ENCODE measurements around the gene PACSIN2. TPM values are rescaled to one million over a fixed set of nuclear protein-coding genes. Genes with fewer than 3 reads are reported as not detected.
"Not testable (repeated sequence)": the region's sequence is repeated elsewhere in the genome, so short reads cannot be mapped to it uniquely, and the experiment has no call there.

Gene PACSIN2
- total and polyA plus RNA-seq, 8 donors, result 45.1 to 109 (median 95.4) TPM

DNA sequence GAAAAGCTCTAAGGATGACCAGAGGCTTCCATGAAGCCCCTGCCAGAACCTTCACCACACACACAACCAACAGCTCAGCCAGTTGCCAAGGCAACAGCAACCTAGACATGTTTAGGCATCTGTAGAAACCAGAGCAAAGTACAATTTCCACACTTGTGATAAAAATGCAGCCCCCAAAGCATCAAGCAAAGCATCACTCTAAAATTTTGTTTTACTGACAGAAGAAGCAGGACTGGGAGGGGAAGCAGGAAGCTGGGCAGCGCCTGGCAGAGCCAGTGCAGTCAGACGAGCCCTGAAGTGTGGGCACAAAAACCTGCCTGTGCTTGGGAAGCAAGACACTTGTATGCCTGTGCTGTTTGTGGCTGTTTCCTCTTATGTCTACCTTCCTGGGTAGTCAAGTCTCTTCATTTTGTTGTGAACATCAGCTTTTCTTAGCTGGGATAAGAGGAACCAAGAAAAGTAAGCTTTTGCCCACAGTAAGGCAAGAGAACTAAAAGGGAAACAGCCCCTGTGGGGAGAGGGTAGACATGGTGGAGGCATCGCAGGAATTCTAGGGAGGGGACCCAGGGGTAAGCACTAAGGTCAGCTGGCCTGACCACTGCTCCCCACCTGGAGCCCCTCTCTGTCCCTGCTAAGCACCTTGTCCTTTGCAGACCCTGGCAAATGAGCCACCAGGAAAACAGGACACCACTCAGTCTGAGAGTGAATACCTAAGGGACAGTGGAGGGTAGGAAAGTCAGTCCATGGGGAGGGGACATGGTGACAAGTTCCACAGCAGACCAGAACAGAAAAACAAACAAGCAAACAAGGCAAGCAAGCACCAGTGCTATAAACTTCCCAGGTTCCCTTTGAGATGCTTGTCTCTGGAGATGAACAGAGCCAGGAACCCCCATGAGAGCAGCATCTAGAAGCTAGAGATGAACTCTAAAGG is 13.4 kb downstream of the PACSIN2 start:
- FAIRE-seq, result no peak
- Histone ChIP-seq H3K27me3 (no peaks in the 10 kb centered on the region), H3K4me3 (no peak overlapping the region), H3K36me3 (no peaks in the 10 kb centered on the region), H3K27ac (peak overlapping the region in 3 of 4 donors; percentile 25 to 56 (median 46)), H3K9me3 (no peaks in the 10 kb centered on the region), H3K4me1 (peaks cover 61 to 75% (median 65%) of the 10 kb centered on the region in 3 donors)
- ATAC-seq, result peak in 3 of 4 donors; percentile 45 to 58 (median 48)
- TF ChIP-seq, protein P1, sequence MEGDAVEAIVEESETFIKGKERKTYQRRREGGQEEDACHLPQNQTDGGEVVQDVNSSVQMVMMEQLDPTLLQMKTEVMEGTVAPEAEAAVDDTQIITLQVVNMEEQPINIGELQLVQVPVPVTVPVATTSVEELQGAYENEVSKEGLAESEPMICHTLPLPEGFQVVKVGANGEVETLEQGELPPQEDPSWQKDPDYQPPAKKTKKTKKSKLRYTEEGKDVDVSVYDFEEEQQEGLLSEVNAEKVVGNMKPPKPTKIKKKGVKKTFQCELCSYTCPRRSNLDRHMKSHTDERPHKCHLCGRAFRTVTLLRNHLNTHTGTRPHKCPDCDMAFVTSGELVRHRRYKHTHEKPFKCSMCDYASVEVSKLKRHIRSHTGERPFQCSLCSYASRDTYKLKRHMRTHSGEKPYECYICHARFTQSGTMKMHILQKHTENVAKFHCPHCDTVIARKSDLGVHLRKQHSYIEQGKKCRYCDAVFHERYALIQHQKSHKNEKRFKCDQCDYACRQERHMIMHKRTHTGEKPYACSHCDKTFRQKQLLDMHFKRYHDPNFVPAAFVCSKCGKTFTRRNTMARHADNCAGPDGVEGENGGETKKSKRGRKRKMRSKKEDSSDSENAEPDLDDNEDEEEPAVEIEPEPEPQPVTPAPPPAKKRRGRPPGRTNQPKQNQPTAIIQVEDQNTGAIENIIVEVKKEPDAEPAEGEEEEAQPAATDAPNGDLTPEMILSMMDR (IDR thresholded peaks at IDR 0.05), result no peak
- 28 to 46% methylated on average over 3 of the region's 3 CpGs for WGBS, 2 donors
- DNase-seq, result no peak
- intact Hi-C loops (cut with DNase I), result no loop called here

DNA sequence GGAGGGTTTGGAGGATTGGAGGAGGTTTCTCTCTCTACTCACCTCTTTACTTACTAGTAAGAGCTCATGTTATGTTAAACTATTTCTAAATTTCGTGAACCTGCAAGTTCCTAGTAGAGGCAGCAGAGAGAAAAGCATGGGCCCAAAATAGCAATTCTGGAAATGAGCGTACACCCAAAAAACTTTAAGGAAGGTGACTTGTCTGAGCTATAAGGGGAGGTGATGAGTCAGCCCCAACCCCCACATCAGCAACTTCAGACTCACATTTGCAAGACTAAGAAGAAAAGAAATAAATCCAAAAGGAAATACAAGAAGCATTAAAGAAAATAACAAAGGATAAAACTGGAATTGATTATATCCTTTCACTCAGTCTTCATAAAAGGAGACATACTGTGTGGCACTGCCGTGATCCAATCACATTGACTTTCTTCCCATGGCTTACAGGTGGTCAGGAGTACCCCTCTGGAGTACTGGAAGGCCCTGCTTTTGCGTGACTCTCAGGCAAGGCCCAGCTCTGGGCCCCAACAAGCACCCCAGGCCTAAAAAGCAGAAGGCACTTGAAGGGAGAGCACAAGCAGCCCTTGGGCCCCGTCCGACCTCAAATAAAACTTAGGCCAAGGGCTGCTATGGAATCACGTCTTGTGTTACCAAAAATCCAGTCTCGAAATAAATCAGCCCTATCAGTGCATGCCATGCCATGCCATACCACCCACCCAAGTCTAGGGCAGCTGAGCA is 14.3 kb downstream of the PACSIN2 start:
- no peaks in the 10 kb centered on the region for H3K27me3 ChIP-seq
- H3K36me3 ChIP-seq, result no peaks in the 10 kb centered on the region
- peak overlapping the region in 2 of 4 donors; percentile 46 to 56 for H3K27ac ChIP-seq
- FAIRE-seq (no peak), DNase-seq (no peak), ATAC-seq (no peak)
- H3K4me1 ChIP-seq, result peaks cover 66 to 76% (median 71%) of the 10 kb centered on the region in 3 donors
- TF ChIP-seq, protein P1 (IDR thresholded peaks at IDR 0.05), result no peak
- intact Hi-C loops (cut with DNase I), result no loop called here
- 77 to 91% methylated on average over 8 of the region's 8 CpGs for WGBS, 2 donors
- no peak overlapping the region for H3K4me3 ChIP-seq
- no peaks in the 10 kb centered on the region for H3K9me3 ChIP-seq

DNA sequence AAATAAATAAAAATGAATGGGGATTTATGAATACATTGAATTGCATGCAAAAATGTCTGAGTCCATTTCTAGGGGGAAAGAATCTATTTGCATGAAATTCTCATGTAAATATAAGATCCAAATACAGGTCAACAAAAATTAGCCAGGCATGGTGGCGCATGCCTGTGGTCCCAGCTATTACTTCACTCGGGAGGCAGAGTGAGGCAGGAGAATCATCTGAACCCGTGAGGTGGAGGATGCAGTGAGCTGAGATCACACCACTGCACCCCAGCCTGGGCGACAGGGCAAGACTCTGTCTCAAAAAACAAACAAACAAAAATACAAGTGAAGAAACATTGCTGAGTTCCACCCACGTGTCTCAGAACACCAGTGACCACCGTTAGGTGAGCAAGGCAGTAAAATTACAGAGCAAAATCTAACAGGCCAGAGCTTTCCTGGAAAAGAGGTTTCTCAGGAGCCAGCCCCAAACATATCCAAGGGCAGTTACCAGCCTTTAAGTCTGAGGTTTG is 17.3 kb downstream of the PACSIN2 start:
- DNase-seq (no peak), FAIRE-seq (no peak), ATAC-seq (no peak)
- Histone ChIP-seq H3K4me3 (no peak overlapping the region), H3K27ac (peak overlapping the region in 3 of 4 donors; percentile 82 to 94 (median 90)), H3K27me3 (no peaks in the 10 kb centered on the region), H3K9me3 (no peaks in the 10 kb centered on the region), H3K36me3 (no peaks in the 10 kb centered on the region), H3K4me1 (peaks cover 66 to 78% (median 77%) of the 10 kb centered on the region in 3 donors)
- TF ChIP-seq, protein P1 (IDR thresholded peaks at IDR 0.05), result no peak
- intact Hi-C loops (cut with DNase I), result no loop called here
- WGBS, 2 donors, result 57 to 63% methylated on average over 6 of the region's 6 CpGs

DNA sequence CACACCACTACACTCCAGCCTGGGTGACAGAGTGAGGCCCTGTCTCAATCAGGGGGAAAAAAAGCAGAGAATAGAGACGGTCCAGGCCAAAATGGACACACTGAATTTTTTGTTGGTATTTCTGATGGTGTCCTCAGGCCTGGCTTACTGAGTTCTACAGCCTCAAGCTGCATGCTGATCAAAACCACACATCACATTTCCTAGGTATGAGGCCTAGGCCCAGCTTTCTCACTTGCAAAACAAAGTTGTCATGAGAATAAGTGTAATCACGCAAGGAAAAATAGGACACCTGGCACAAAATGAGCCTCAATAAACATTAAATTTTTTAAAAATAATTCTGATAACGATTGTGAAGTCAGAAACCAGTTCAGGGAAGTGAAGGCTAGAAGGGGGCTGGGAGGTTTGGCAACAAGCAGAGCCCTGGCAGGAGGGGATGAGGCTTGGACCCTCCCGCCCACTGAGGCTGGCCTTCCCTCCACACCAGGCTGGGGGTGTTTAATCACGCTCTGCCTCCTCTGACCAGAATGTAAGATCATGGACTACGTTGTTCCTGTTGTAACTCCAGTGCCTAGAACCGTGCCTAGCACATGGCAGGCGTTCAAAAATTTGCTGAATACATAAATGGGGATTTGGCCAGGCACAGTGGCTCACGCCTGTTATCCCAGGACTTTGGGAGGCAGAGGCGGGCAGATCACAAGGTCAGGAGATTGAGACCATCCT is 18.1 kb downstream of the PACSIN2 start:
- peak in 2 of 6 donors; percentile 41 to 66 for DNase-seq
- WGBS, 2 donors, result 23 to 30% methylated on average over 10 of the region's 10 CpGs
- FAIRE-seq, result no peak
- Histone ChIP-seq H3K27me3 (no peaks in the 10 kb centered on the region), H3K36me3 (no peaks in the 10 kb centered on the region), H3K27ac (peak overlapping the region; percentile 73 to 94 (median 86)), H3K4me1 (peaks cover 64 to 78% (median 77%) of the 10 kb centered on the region in 3 donors), H3K9me3 (no peaks in the 10 kb centered on the region), H3K4me3 (no peak overlapping the region)
- TF ChIP-seq, protein P1 (IDR thresholded peaks at IDR 0.05), result no peak
- peak; percentile 4 to 28 (median 14) for ATAC-seq
- intact Hi-C loops (cut with DNase I), result no loop called here

DNA sequence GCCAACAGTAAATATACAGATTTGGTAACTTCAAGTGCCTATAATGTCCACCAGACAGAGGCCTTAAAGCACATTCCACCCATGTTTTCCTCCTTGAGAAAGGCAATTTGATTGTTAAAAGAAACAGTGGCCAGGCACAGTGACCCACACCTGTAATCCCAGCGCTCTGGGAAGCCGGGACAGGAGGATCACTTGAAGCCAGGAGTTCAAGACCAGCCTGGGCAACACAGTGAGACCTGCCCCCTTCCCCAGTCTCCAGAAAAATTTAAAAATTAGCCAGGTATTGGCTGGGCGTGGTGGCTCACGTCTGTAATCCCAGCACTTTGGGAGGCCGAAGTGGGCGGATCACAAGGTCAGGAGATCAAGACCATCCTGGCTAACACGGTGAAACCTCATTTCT is 19.3 kb downstream of the PACSIN2 start:
- H3K4me1 ChIP-seq, result peaks cover 68 to 76% (median 72%) of the 10 kb centered on the region in 3 donors
- peak overlapping the region; percentile 73 to 94 (median 86) for H3K27ac ChIP-seq
- DNase-seq; H3K27me3 ChIP-seq; H3K9me3 ChIP-seq; ATAC-seq; intact Hi-C loops (cut with DNase I); FAIRE-seq; H3K4me3 ChIP-seq; H3K36me3 ChIP-seq: not testable (repeated sequence)
- WGBS, 2 donors, result 34 to 41% methylated on average over 7 of the region's 7 CpGs

Data from pancreas (tissue), 10 donors.